Measurements from ENCODE around the gene NCOA1.

Gene NCOA1

GRCh38 chr2:24512404-24512803 is 21.4 kb downstream of the NCOA1 start:
- TF ChIP-seq NFRKB (IDR thresholded peaks at IDR 0.05) = no peak
- TF ChIP-seq PKNOX1 (IDR thresholded peaks at IDR 0.05) = no peak
- no peak for TF ChIP-seq ARNT (IDR thresholded peaks at IDR 0.05)
- TF ChIP-seq FOXA1 (IDR thresholded peaks at IDR 0.05) = no peak
- no peak for TF ChIP-seq SUZ12 (IDR thresholded peaks at IDR 0.05)
- TF ChIP-seq CTBP1 (IDR thresholded peaks at IDR 0.05; ENCODE audit: borderline replicate concordance) = no peak
- no peak for TF ChIP-seq BHLHE40 (IDR thresholded peaks at IDR 0.05; ENCODE audit: borderline replicate concordance)
- TF ChIP-seq LEF1 (IDR thresholded peaks at IDR 0.05; ENCODE audit: borderline replicate concordance) = no peak
- TF ChIP-seq L3MBTL2 (conservative IDR thresholded peaks at IDR 0.05) = no peak
- CTCF ChIA-PET = interaction anchor here (0.7 kb wide), 1 partner anchor 390 kb away, joined by 3 read pairs; no protein-coding TSS in a partner anchor
- DNase-seq (ENCODE audit: extremely low spot score) = no peak
- POLR2A ChIA-PET = no interaction called here

GRCh38 chr2:24512831-24513230 is 21.8 kb downstream of the NCOA1 start:
- TF ChIP-seq PKNOX1 (IDR thresholded peaks at IDR 0.05) (no peak), TARDBP (IDR thresholded peaks at IDR 0.05) (no peak), CTBP1 (IDR thresholded peaks at IDR 0.05; ENCODE audit: borderline replicate concordance) (no peak), SUZ12 (IDR thresholded peaks at IDR 0.05) (no peak), NFRKB (IDR thresholded peaks at IDR 0.05) (no peak), FOXK2 (IDR thresholded peaks at IDR 0.05) (no peak), ZNF384 (IDR thresholded peaks at IDR 0.05) (no peak), SP1 (IDR thresholded peaks at IDR 0.05) (no peak), ELF4 (IDR thresholded peaks at IDR 0.05) (no peak), LEF1 (IDR thresholded peaks at IDR 0.05; ENCODE audit: borderline replicate concordance) (no peak), FOXM1 (IDR thresholded peaks at IDR 0.05; ENCODE audit: borderline replicate concordance) (no peak), L3MBTL2 (conservative IDR thresholded peaks at IDR 0.05) (no peak), FOXA1 (IDR thresholded peaks at IDR 0.05) (no peak), BHLHE40 (IDR thresholded peaks at IDR 0.05; ENCODE audit: borderline replicate concordance) (no peak), HDGF (IDR thresholded peaks at IDR 0.05; ENCODE audit: borderline replicate concordance) (no peak), ARNT (IDR thresholded peaks at IDR 0.05) (no peak)
- CTCF ChIA-PET = no interaction called here
- no peak for DNase-seq (ENCODE audit: extremely low spot score)
- POLR2A ChIA-PET = no interaction called here

- ChIA-PET POLR2A (no interaction called here), CTCF (no interaction called here)
- no peak for DNase-seq (ENCODE audit: extremely low spot score)
- TF ChIP-seq LEF1 (IDR thresholded peaks at IDR 0.05; ENCODE audit: borderline replicate concordance) = no peak
- TF ChIP-seq ARNT (IDR thresholded peaks at IDR 0.05) = no peak
- no peak for TF ChIP-seq HDGF (IDR thresholded peaks at IDR 0.05; ENCODE audit: borderline replicate concordance)
- no peak for TF ChIP-seq FOXA1 (IDR thresholded peaks at IDR 0.05)
- TF ChIP-seq SUZ12 (IDR thresholded peaks at IDR 0.05) = no peak
- TF ChIP-seq PKNOX1 (IDR thresholded peaks at IDR 0.05) = no peak
- no peak for TF ChIP-seq ZNF384 (IDR thresholded peaks at IDR 0.05)
- no peak for TF ChIP-seq FOXM1 (IDR thresholded peaks at IDR 0.05; ENCODE audit: borderline replicate concordance)
- TF ChIP-seq FOXK2 (IDR thresholded peaks at IDR 0.05) = no peak
- TF ChIP-seq SP1 (IDR thresholded peaks at IDR 0.05) = no peak
- TF ChIP-seq NFRKB (IDR thresholded peaks at IDR 0.05) = no peak
- TF ChIP-seq ELF4 (IDR thresholded peaks at IDR 0.05) = no peak
- TF ChIP-seq CTBP1 (IDR thresholded peaks at IDR 0.05; ENCODE audit: borderline replicate concordance) = no peak
- no peak for TF ChIP-seq BHLHE40 (IDR thresholded peaks at IDR 0.05; ENCODE audit: borderline replicate concordance)
- no peak for TF ChIP-seq L3MBTL2 (conservative IDR thresholded peaks at IDR 0.05)
- TF ChIP-seq TARDBP (IDR thresholded peaks at IDR 0.05) = no peak
These were observed 22.4 kb downstream of the NCOA1 start for GRCh38 chr2:24513281-24514071.

DNA sequence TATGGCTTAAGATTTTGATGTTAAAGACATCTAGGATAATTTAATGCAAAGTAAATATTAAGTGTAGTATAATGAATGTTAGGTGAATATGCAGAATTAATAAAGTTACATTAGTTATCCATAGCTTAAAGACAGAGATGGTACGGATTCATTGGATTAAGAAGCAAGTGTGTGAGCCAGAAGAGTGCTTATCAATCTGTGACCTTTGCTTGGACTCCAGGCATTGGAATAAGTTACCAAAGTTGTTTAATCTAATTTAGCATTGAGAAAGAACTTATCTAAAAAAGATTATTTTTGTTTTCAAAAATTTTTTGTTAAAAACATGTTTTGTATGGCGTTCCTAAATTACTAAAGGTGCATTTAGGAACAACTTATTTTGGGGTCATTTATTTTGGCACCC is 23.8 kb downstream of the NCOA1 start:
- ChIA-PET POLR2A (interaction anchor here (1.1 kb wide), 1 partner anchor 23 kb away, joined by 4 read pairs; the partner anchor contains the start of gene NCOA1), CTCF (interaction anchor here (0.6 kb wide), 1 partner anchor 26 kb away, joined by 3 read pairs; no protein-coding TSS in a partner anchor)
- DNase-seq (ENCODE audit: extremely low spot score) = no peak

More for the DNA sequence above, 23.8 kb downstream of the NCOA1 start:
- no peak for TF ChIP-seq ZNF384 (IDR thresholded peaks at IDR 0.05)
- no peak for TF ChIP-seq TARDBP (IDR thresholded peaks at IDR 0.05)
- TF ChIP-seq LEF1 (IDR thresholded peaks at IDR 0.05; ENCODE audit: borderline replicate concordance) = no peak
- TF ChIP-seq FOXK2 (IDR thresholded peaks at IDR 0.05) = no peak
- no peak for TF ChIP-seq L3MBTL2 (conservative IDR thresholded peaks at IDR 0.05)
- no peak for TF ChIP-seq CTBP1 (IDR thresholded peaks at IDR 0.05; ENCODE audit: borderline replicate concordance)
- no peak for TF ChIP-seq SUZ12 (IDR thresholded peaks at IDR 0.05)
- TF ChIP-seq ARNT (IDR thresholded peaks at IDR 0.05) = no peak
- TF ChIP-seq FOXM1 (IDR thresholded peaks at IDR 0.05; ENCODE audit: borderline replicate concordance) = no peak
- TF ChIP-seq PKNOX1 (IDR thresholded peaks at IDR 0.05) = no peak
- no peak for TF ChIP-seq ELF4 (IDR thresholded peaks at IDR 0.05)
- TF ChIP-seq NFRKB (IDR thresholded peaks at IDR 0.05) = no peak
- no peak for TF ChIP-seq HDGF (IDR thresholded peaks at IDR 0.05; ENCODE audit: borderline replicate concordance)

Data from HEK293T (cell line).